Measurements from ENCODE around the gene SRGAP3.
"Not testable (repeated sequence)": the region's sequence is repeated elsewhere in the genome, so short reads cannot be mapped to it uniquely, and the experiment has no call there.

The SRGAP3 gene

DNA sequence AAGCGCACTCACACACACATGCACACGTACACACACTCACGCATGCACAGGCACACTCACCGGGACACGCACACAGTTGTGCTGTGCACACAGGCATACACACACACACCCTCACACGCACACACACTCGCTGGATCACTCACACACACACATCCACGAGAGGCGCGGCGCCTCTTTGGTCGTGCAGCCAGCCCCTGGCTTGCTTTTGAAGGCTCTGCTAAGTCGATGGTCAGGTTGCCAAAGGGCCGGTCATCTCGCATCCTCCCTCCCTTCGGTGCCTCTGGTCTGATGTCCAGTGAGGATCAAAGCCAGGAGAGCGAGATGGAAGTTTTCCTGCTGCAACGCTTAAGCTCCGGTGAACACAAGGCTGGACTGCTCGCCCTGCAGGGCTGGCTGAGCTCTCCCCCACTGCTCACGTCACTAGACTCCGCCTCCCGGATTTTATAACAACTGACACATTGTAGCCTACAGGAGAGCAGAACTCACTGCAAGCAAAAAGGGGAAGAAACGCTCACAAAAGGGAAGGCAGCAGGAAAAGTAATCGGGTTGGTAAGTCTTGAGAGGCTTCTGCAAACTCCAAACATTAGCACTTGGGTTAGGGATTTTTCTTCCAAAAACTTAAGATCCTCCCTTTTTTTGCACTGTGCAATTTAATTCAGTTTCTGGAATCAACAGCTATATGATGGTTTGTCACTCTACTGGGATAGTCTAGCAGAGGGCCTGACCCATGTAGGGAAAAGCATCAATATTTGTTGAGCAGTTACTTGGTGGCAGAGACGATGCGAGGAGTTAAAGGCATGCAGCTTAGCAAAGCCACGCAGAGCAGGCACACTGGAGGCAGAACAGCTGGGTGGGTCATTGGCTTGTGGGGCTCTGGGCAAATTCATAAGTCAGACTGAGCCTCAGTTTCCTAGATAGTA is at the start of gene SRGAP3:
SRGAP3 (minus strand) TSS at position 374 of the 920 bp plus-strand sequence. CDS start 695 bp downstream, outside the sequence.
- peak within 1 kb of the TSS; percentile 68 for H3K27ac ChIP-seq
- DNase-seq (ENCODE audit: low read depth, low spot score): peak; percentile 74

DNA sequence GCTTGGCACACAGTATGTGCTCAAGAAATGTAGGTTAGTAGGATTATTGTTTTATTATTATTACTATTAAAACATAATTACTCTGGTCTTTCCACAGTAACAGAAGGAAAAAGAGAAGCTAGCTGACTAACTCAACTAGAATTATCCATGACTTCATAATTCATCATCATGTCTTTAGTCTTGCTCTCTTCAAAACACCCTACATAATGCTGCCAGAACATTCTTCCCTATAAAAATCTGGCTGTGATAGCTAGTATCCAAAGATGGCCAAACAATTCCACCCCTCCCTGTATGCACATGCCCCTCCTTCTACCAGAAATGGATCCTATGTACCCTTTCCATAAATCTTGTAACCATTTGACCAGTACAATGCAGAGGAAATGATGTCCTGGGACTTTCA is 48.8 kb upstream of the SRGAP3 start:
- no peak for DNase-seq (ENCODE audit: low read depth, low spot score)
- peak overlapping the region; percentile 28 for H3K27ac ChIP-seq

DNA sequence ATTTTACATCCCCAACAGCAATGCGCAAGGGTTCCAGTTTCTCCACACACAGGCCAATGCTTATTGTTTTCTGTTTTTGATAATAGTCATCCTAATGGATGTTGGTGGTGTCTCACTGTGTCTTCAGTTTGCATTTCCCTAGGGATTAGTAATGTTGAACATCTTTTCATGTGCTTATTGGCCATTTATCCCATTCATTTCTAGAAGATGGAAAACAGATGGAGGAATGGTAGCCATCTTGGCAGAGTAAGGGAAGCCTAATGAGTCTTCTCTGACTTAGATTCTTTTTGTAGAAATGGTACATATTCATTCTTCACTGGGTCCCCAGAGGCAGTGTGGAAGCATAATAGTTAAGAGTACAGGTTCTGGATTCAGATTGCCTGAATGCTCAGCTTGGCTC is 46.8 kb upstream of the SRGAP3 start:
- H3K27ac ChIP-seq: no peak overlapping the region
- no peak for DNase-seq (ENCODE audit: low read depth, low spot score)

DNA sequence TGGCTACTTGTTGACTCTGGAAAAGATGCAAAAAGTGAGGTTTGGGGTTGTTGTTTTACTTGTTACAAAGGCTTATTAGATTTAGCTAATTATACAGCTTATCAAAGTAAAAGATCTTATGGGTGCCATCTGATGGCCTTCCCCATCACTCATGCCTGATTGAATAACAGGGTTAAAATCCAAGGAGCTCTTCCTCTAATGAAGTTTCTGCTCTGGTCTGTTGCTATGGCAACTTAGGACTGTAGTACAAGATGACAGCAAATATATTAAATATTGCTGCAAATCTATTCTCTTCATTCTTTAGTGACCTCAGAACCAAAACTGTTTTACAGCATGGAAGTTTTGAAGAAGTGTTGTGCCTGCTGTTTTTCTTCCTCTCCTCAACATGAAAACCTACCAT is 45.6 kb upstream of the SRGAP3 start:
- no peak overlapping the region for H3K27ac ChIP-seq
- no peak for DNase-seq (ENCODE audit: low read depth, low spot score)

DNA sequence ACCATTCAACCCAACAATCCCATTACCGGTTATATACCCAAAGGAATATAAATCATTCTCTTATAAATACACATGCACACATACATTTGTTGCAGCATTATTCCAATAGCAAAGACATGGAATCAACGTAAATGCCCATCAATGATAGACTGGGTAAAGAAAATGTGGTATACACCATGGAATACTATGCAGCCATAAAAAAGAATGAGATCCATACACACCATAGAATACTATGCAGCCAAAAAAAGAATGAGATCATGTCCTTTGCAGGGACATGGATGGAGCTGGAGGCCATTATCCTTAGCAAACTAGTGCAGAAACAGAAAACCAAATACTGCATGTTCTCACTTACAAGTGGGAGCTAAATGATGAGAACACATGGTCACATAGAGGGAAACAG is 44.5 kb upstream of the SRGAP3 start:
- DNase-seq (ENCODE audit: low read depth, low spot score); H3K27ac ChIP-seq: not testable (repeated sequence)

DNA sequence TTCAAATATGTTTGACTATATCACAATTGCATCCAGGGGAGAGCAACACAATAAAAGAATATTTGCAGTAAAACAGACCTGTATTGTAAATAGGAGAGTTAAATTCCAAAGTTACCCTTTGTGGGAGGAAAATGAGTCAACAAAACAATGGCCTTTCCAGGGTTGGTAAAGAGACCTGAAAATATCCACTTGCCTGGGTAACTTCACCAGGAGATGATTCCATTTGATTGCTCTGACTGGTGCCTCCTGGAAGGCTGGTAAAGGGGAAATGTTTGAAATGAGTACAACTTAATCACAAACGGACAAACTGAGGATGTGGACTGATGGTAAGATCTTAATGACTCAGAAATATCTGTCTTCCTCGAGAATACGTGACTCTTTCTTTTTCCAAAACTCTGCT is 43.6 kb upstream of the SRGAP3 start:
- DNase-seq (ENCODE audit: low read depth, low spot score): no peak

DNA sequence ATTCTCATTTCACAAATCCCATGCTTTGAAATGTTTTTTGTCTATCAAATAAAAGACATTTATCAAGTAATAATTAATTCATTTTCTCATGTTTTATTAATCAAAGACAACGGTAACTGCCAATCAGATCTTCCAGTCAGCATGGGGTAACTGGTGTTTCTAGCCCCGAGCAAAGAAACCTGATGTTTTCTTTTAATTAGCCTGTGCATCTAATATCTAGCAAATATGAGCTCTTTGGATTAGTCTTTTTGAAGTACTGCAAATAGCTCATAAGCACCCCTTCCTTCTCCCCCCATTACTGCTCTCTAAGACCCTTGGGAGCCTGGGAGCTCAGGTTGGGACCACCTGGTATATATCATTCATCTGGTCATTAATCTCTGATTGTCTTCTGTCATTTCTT is 43.1 kb upstream of the SRGAP3 start:
- no peak for DNase-seq (ENCODE audit: low read depth, low spot score)
- H3K27ac ChIP-seq: no peak overlapping the region

More for the DNA sequence above, 43.6 kb upstream of the SRGAP3 start:
- H3K27ac ChIP-seq: no peak overlapping the region

DNA sequence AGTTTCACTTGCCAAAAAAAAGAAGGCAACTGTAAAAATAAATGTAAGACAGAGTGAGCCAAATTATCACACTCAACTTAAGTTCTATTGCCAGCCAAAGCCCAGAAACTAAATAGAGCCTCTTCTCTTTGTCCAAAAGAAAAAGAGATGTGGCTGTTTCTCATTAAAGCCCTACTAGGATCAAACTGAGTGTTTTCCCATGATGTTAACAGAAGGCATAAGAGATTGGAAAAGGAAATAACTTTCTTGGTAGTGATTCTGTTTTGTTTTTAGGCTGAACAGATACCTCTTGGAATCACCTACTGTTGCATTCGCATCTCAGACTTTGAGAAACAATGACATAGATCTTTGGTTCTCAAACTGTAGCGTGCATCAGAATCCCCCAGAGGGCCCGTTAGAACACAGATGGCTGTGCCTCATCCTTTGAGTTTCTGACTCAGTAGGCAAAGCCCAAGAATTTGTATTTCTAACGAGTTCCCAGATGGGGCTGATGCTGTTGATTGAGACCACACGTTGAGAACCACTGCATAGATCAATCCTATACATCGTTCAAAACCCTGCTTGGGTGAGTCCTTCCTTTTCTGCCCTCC is 42.5 kb upstream of the SRGAP3 start:
- H3K27ac ChIP-seq: no peak overlapping the region
- DNase-seq (ENCODE audit: low read depth, low spot score): no peak

DNA sequence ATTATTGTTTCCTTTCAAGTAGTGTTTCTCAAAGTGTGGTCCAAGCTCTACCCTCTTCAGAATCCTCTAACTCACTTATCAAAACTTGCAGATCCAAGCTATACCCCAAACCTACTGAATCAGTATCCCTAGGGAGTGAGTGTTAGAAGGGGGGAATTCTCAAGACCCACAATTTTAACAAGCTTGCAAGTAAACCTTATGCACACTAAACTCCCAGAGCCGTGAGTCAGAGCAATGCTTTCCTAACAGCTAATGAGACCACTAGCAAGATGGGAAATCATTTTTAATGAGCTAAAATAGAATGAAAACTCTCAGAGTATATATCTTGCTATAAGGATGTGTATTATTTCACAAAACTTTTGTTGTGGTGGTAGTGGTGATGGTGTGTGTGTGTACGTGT is 41.1 kb upstream of the SRGAP3 start:
- no peak for DNase-seq (ENCODE audit: low read depth, low spot score)
- no peak overlapping the region for H3K27ac ChIP-seq

DNA sequence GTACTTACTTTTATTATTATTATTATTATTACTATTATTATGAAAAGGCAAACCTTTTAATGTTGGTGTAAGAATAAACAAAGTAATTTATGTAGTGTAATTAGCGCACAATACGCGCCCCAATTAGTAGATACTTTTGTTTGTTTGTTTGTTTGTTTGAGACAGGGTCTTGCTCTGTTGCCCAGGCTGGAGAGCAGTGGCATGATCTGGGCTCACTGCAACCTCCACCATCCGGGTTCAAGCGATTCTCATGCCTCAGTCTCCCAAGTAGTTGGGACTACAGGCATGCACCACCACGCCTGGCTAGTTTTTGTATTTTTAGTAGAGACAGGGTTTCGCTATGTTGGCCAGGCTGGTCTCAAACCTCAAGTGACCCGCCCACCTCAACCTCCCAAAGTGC is 32.1 kb upstream of the SRGAP3 start:
- H3K27ac ChIP-seq; DNase-seq (ENCODE audit: low read depth, low spot score): not testable (repeated sequence)

DNA sequence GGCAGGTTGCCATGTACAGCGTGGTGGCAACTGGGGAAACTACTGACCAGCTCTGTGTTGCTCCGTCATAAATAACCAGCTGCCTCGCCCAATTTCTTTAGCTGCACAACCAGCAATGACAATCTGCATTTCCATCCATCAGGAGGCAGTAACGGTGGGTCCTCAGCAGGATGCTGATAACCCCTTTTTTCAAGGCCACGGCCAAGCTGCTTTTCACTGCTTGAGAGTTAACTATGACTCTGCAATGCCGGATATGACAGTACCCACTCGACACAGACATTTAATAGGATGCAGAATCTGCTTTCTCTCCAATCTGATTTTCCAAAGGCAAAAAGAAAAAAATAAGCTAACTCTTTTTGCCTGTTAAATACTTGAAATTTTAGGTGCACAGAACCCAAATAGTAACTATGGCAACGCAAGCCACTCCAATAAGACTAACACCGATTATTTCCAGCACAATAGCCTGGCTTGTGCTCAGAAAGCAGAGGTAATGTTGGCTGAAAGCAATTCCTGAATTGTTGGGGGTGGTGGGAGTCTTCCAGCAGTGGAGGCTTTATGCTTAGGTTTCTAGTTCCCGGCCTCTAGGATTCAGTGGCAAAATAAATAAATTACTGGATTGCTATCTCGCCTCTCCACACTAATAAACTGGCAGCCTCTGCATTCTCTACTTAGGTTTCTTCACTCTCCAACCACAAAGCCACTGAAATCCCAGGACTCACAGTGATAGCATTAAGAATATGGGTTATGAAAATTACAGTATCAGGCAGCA is 31.2 kb upstream of the SRGAP3 start:
- DNase-seq (ENCODE audit: low read depth, low spot score): no peak
- no peak overlapping the region for H3K27ac ChIP-seq

DNA sequence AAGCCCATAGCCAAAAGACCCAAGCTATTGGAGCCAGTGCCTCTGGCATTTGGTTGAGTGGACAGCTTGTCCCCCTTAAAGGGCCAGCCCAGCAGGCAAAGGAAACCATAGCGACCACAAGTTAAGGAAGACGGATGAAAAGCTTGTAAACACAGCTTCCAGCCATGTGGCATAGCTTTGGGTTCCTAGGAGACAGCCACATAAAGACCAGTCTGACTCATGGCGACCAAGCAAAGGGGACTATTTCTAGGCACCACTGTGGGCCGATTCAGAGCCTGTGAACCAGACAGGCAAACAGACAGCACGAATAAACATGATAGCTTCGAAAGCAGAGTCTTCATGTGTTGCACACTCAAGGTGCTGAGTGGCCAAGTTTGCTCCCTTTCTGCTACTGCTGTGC is 30.5 kb upstream of the SRGAP3 start:
- no peak for DNase-seq (ENCODE audit: low read depth, low spot score)
- no peak overlapping the region for H3K27ac ChIP-seq

DNA sequence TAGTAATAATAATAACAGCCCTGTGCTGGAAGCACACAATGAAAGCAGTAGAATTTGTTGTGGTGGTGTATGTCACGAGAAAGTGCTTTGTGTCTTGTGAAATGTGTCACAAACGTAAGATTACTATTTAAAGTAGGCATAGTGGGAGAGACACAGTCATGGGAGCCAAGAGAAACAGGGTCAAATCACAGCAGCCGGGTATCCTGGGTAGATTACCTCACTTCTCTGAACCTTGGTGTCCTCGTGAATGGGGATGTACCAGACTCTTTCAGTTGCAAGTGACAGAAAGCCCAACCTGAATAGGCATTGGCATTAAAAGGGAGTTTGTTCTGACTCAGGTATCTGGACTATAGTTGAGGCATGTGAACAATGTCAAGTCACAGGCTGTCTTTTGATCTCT is 29.1 kb upstream of the SRGAP3 start:
- DNase-seq (ENCODE audit: low read depth, low spot score): no peak
- no peak overlapping the region for H3K27ac ChIP-seq

DNA sequence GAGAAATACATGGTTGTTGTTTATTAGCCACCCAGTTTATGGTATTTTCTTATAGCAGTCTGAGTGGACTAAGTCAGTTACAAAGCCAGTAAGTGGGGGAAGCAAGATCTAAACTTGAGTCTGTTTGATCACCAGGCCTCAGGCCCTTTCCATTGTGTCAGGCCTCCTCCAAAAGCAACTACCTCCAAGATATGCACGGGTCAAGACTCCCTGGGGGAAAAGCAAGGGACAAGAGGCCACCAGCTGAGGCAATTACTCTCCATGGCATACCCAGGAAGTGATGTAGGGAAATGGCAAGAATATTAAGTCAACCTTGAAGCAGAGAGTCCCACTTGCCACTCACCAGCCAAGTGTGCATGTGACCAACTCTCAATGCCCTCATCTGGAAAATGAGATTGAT is 28.6 kb upstream of the SRGAP3 start:
- H3K27ac ChIP-seq: no peak overlapping the region
- DNase-seq (ENCODE audit: low read depth, low spot score): no peak

DNA sequence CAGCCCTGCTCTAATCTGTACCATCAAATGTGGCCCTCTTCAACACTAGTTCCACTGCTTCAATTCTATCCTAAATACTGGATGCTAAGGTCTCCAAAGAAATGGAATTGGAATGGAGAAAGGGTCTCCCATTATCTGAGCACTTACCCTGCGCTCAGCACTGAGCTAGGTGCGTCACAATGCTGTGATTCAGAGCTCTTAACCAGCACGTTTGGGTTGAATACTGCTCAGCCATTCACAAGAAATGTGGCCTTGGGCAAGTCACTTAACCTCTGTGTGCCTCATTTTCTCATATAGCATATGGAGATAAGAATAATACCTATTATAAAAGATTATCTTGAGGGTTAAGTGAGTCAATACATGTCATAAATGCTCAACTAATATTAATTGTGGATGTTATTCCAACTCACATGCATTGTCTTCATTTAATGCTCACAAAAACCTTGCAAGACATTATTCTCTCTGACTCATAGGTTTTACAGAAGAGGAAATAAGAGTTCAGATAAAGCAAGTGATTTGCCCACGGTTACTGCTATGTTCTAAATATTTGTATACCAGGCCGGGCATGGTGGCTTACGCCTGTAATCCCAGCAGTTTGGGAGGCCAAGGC is 27.4 kb upstream of the SRGAP3 start:
- DNase-seq (ENCODE audit: low read depth, low spot score): no peak
- H3K27ac ChIP-seq: no peak overlapping the region

DNA sequence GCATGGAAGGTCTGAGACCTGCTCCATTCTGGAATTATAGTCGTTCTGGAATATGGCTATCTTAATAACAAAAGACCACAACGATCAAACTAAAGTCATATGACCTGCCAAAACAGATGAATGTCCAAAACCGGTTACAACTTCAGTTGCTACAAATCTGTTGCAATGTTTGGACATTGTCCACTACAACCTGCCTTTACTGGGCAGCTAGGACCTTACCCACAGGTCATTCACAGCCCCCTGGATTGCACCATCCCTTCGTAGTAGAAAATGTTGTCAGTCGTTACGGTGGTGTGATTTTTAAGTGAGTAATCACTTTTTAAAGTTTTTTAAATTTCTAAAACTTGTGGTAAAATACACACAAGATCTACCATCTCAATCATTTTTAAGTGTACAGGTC is 22.5 kb upstream of the SRGAP3 start:
- H3K27ac ChIP-seq: no peak overlapping the region
- no peak for DNase-seq (ENCODE audit: low read depth, low spot score)

DNA sequence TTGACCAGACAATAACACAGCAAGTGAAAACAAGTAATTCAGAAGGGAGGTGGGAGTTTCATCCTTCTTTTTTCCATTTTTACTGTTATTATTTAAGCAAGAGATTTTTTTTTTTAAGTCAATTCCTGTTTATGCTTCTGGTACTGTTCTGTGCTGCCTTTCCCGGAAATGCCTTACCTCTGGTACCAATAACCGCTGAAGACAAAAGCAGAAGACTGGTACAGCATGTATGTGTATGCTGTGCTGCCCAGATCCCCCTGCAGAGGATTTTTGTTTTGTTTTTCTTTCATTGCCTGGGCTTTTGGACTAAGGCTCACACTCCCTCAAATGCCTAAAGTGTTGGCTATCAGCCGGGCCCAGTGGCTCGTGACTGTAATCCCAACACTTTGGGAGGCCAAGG is 21.3 kb upstream of the SRGAP3 start:
- DNase-seq (ENCODE audit: low read depth, low spot score): no peak
- H3K27ac ChIP-seq: no peak overlapping the region

DNA sequence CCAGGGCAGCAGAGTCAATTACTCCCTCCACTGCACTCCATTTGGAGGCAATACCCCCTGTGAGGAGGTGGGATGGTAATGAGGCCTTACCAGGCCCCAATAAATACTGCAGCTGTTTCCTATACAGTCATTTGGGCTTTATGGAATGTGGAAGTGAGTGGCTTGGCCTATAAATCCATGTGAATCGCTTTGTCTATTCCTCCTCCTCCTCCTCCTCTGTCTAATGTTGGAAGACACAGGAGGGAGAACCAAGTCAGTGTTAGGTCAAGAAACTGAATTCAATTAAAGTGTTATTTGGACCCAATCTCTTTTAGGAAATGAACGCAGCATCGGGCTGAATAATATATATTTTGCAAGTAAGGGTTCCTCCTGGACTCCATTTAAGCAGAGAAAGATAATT is 17.3 kb upstream of the SRGAP3 start:
- no peak for DNase-seq (ENCODE audit: low read depth, low spot score)
- H3K27ac ChIP-seq: no peak overlapping the region

DNA sequence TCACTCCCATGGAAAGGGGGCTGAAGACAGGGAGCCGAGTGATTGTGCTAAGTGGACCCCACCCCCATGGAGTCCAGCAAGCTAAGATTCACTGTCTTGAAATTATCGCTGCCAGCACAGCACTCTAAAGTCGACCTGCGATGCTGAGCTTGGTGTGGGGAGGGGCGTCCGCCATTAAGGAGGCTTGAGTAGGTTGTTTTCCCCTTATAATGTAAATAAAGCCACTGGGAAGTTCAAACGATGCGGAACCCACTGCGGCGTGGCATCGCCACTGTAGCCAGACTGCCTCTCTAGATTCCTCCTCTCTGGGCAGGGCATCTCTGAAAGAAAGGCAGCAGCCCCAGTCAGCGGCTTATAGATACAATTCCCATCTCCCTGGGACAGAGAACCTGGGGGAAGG is 10.9 kb upstream of the SRGAP3 start:
- H3K27ac ChIP-seq: no peak overlapping the region
- no peak for DNase-seq (ENCODE audit: low read depth, low spot score)

DNA sequence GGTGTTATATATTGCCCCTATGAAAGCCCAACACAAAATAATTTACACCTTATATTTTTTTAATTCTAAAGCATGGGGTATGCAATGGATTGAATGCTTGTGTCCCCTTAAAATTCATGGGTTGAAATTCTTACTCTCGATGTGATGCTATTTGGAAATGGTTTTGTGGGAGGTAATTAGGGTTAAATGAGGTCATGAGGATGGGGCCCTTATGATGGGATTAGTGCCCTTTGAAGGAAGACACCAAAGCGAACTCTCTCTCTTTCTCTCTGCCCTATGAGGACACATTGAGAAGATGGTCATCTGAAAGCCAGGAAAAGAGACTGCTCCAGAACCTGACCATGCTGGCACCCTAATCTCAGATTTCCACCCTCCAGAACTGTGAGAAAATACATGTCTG is 7.6 kb upstream of the SRGAP3 start:
- no peak overlapping the region for H3K27ac ChIP-seq
- no peak for DNase-seq (ENCODE audit: low read depth, low spot score)

DNA sequence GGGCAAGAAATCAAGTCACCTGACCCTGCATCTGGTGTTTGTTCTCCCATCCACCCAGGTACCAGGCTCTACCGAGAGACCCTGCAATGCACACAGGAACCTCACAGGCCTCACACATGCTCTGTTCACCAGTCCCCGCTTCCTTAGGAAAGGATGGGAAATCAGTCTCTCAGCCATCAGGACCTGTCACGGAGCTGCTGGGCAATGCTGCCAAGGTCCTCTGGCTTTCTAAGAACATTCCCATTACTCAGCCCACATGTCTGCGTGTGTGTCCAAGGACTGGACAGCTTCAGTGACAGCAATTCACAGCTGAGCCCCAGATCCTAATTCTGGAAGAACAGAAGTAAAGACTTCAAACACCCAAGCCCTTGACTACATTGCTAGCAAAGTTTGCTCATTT is 6.5 kb upstream of the SRGAP3 start:
- no peak for DNase-seq (ENCODE audit: low read depth, low spot score)
- H3K27ac ChIP-seq: no peak overlapping the region
